Ishikawa (cell line): Measurements from ENCODE around the gene LRRN4.

ENCODE experiments used
- CEBPB ChIP-seq: IDR thresholded peaks from 2 replicates; pipeline ENCODE4 v1.6.1; 2012
- CREB1 ChIP-seq: IDR thresholded peaks from 2 replicates; pipeline ENCODE4 v1.6.1; 2012; ENCODE audit warnings: low read depth
- EGR1 ChIP-seq: IDR thresholded peaks from 2 replicates; pipeline ENCODE4 v1.6.1; 2012
- EP300 ChIP-seq: IDR thresholded peaks from 2 replicates; pipeline ENCODE4 v1.6.1; 2012; ENCODE audit warnings: borderline replicate concordance
- FOXM1 ChIP-seq: IDR thresholded peaks from 2 replicates; pipeline ENCODE4 v1.6.1; 2012; ENCODE audit warnings: low read depth, borderline replicate concordance
- MAX ChIP-seq: IDR thresholded peaks from 2 replicates; pipeline ENCODE4 v1.6.1; 2012
- NFIC ChIP-seq: IDR thresholded peaks from 2 replicates; pipeline ENCODE4 v1.6.1; 2012
- RAD21 ChIP-seq: IDR thresholded peaks from 2 replicates; pipeline ENCODE4 v1.6.1; 2012; ENCODE audit warnings: low read depth
- REST ChIP-seq: IDR thresholded peaks from 2 replicates; pipeline ENCODE4 v1.6.1; 2012; ENCODE audit warnings: low read depth, mild to moderate bottlenecking
- TAF1 ChIP-seq: IDR thresholded peaks from 2 replicates; pipeline ENCODE4 v1.6.1; 2012; ENCODE audit warnings: low read depth, mild to moderate bottlenecking
- TCF12 ChIP-seq: IDR thresholded peaks from 2 replicates; pipeline ENCODE4 v1.6.1; 2012; ENCODE audit warnings: low read depth
- TEAD4 ChIP-seq: IDR thresholded peaks from 2 replicates; pipeline ENCODE4 v1.6.1; 2012
- USF1 ChIP-seq: IDR thresholded peaks from 2 replicates; pipeline ENCODE4 v1.6.1; 2012
- YY1 ChIP-seq: IDR thresholded peaks from 2 replicates; pipeline ENCODE4 v1.6.1; 2012; ENCODE audit warnings: low read depth
- ZBTB7A ChIP-seq: IDR thresholded peaks from 2 replicates; pipeline ENCODE4 v1.6.1; 2012; ENCODE audit warnings: low read depth

LRRN4 gene

GRCh38 chr20:6041808-6042265, 12.0 kb downstream of the LRRN4 start:
- no peak for TF ChIP-seq MAX

GRCh38 chr20:6040958-6041807, 12.7 kb downstream of the LRRN4 start:
- TF ChIP-seq ZBTB7A (no peak), TAF1 (no peak), FOXM1 (no peak), CREB1 (no peak), MAX (no peak), YY1 (no peak), EGR1 (no peak), CEBPB (no peak), NFIC (no peak), RAD21 (no peak)

GRCh38 chr20:6040540-6040939, 13.3 kb downstream of the LRRN4 start:
- TF ChIP-seq USF1 = no peak
- no peak for TF ChIP-seq RAD21
- TF ChIP-seq CREB1 = no peak
- no peak for TF ChIP-seq NFIC
- TF ChIP-seq ZBTB7A = no peak
- no peak for TF ChIP-seq TCF12
- no peak for TF ChIP-seq EP300
- TF ChIP-seq MAX = no peak
- no peak for TF ChIP-seq TAF1
- no peak for TF ChIP-seq YY1
- no peak for TF ChIP-seq REST
- TF ChIP-seq TEAD4 = no peak
- TF ChIP-seq FOXM1 = no peak
- TF ChIP-seq EGR1 = no peak
- TF ChIP-seq CEBPB = no peak

GRCh38 chr20:6039766-6040165, 14.1 kb downstream of the LRRN4 start:
- TF ChIP-seq EP300 = no peak
- TF ChIP-seq MAX = no peak
- TF ChIP-seq TAF1 = no peak
- no peak for TF ChIP-seq TCF12
- no peak for TF ChIP-seq REST
- TF ChIP-seq EGR1 = no peak
- TF ChIP-seq YY1 = no peak
- no peak for TF ChIP-seq RAD21
- no peak for TF ChIP-seq NFIC
- TF ChIP-seq FOXM1 = no peak
- TF ChIP-seq CEBPB = no peak
- TF ChIP-seq CREB1 = no peak
- no peak for TF ChIP-seq USF1
- no peak for TF ChIP-seq ZBTB7A
- no peak for TF ChIP-seq TEAD4

- no peak for TF ChIP-seq RAD21
- TF ChIP-seq REST = no peak
- no peak for TF ChIP-seq EGR1
- TF ChIP-seq TAF1 = no peak
- no peak for TF ChIP-seq TCF12
- no peak for TF ChIP-seq FOXM1
- no peak for TF ChIP-seq TEAD4
- TF ChIP-seq NFIC = no peak
- no peak for TF ChIP-seq EP300
- TF ChIP-seq CEBPB = no peak
- TF ChIP-seq ZBTB7A = no peak
- TF ChIP-seq YY1 = no peak
- TF ChIP-seq USF1 = no peak
- TF ChIP-seq MAX = no peak
- no peak for TF ChIP-seq CREB1
Observed at GRCh38 chr20:6038256-6038655, 15.6 kb downstream of the LRRN4 start.
